Measurements from ENCODE around the gene ARHGEF9.

DNA sequence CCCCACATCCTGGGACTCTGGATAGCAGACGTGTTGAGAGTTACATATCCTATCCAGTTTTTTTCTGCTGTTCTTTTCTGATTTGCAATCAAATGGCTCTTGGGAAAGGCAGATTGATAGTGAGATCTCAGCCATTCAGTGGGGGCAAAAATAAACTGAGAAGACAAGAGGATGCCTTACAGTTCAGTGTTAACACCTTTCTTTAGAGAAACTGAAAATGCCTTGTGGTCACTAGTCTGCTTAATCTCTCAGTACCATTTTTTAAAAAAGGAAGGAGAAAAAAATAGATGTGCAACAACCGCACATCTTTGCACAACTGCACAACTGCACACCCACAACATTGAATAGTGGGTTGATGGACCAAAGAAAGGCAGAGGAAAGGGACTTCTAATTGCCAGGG is 109.3 kb downstream of the ARHGEF9 start:
- no peak for TF ChIP-seq POLR2AphosphoS5 (IDR thresholded peaks at IDR 0.05; ENCODE audit: low read depth, low read length)
- no peak for TF ChIP-seq FOXP2 (optimal IDR thresholded peaks at IDR 0.05; ENCODE audit: borderline replicate concordance, extremely low read depth, extremely low read length, insufficient read depth)
- no peak for TF ChIP-seq SIN3A (IDR thresholded peaks at IDR 0.05; ENCODE audit: borderline replicate concordance, insufficient read depth, low read length)
